ENCODE measurements around the gene WNK1. TPM values are rescaled to one million over a fixed set of nuclear protein-coding genes. Genes with fewer than 3 reads are reported as not detected.

Gene WNK1
- total RNA-seq, 2 experiments from 2014 or later, result 84.1 to 131 TPM

- no peaks in the 10 kb centered on the region for H3K9me3 ChIP-seq (ENCODE audit: low read length)
- ChIA-PET POLR2A (interaction anchor here (0.5 to 3.8 kb wide), 24 partner anchors 9 to 349 kb away, joined by 3 to 37 read pairs (median 6); no protein-coding TSS in a partner anchor), CTCF (ENCODE audit: unreplicated experiment) (interaction anchor here (0.5 to 3.1 kb wide), 3 partner anchors 13 to 135 kb away, joined by 4 to 25 read pairs (median 5); no protein-coding TSS in a partner anchor)
- peak overlapping the region; percentile 87 for H3K4me3 ChIP-seq (ENCODE audit: low read depth, low read length, poor library complexity, severe bottlenecking)
- peaks cover 8% of the 10 kb centered on the region for H4K20me1 ChIP-seq (ENCODE audit: insufficient read depth, low read length)
- peak overlapping the region; percentile 90 for H3K27ac ChIP-seq (ENCODE audit: low read depth, low read length, poor library complexity, severe bottlenecking)
- DNase-seq (ENCODE audit: low spot score), result peak; percentile 16
- TF ChIP-seq CTCF (conservative IDR thresholded peaks at IDR 0.05; ENCODE audit: low read length), result no peak
- no peak for TF ChIP-seq EZH2phosphoT487 (IDR thresholded peaks at IDR 0.05; ENCODE audit: borderline replicate concordance, low read depth, low read length)
- H3K4me2 ChIP-seq (ENCODE audit: low read length), result peak overlapping the region; percentile 90
- peaks cover 20% of the 10 kb centered on the region for H3K79me2 ChIP-seq (ENCODE audit: insufficient read depth, low read depth, low read length)
- H2AFZ ChIP-seq (ENCODE audit: low read length), result peak overlapping the region; percentile 92
- intact Hi-C loops (cut with micrococcal nuclease; ENCODE audit: unreplicated experiment), result loop anchor here (2.0 to 10.0 kb wide), 2 partner anchors 25 to 845 kb away; partner anchors contain the start of gene FBXL14
- peaks cover 11% of the 10 kb centered on the region for H3K36me3 ChIP-seq (ENCODE audit: insufficient read depth, low read length)
- BruUV-seq (replicated peaks), result no TSS peak
- H3K9me2 ChIP-seq (ENCODE audit: insufficient read depth, low read length), result no peaks in the 10 kb centered on the region
- H3K4me1 ChIP-seq (ENCODE audit: insufficient read depth, low read length, poor library complexity, severe bottlenecking), result peaks cover 37% of the 10 kb centered on the region
These were observed 2.6 kb upstream of the WNK1 start for GRCh38 chr12:749751-750270.

GRCh38 chr12:750366-751191 is 1.8 kb upstream of the WNK1 start:
- H3K79me2 ChIP-seq (ENCODE audit: insufficient read depth, low read depth, low read length), result peaks cover 28% of the 10 kb centered on the region
- H3K4me3 ChIP-seq (ENCODE audit: low read depth, low read length, poor library complexity, severe bottlenecking), result peak overlapping the region; percentile 87
- H3K4me2 ChIP-seq (ENCODE audit: low read length), result peak overlapping the region; percentile 90
- peaks cover 18% of the 10 kb centered on the region for H3K36me3 ChIP-seq (ENCODE audit: insufficient read depth, low read length)
- TSS peak; percentile 90 for BruUV-seq (replicated peaks)
- peaks cover 16% of the 10 kb centered on the region for H4K20me1 ChIP-seq (ENCODE audit: insufficient read depth, low read length)
- no peaks in the 10 kb centered on the region for H3K9me2 ChIP-seq (ENCODE audit: insufficient read depth, low read length)
- H3K27ac ChIP-seq (ENCODE audit: low read depth, low read length, poor library complexity, severe bottlenecking), result peak overlapping the region; percentile 90
- peak; percentile 35 for DNase-seq (ENCODE audit: low spot score)
- peak overlapping the region; percentile 92 for H2AFZ ChIP-seq (ENCODE audit: low read length)
- peaks cover 37% of the 10 kb centered on the region for H3K4me1 ChIP-seq (ENCODE audit: insufficient read depth, low read length, poor library complexity, severe bottlenecking)
- no peaks in the 10 kb centered on the region for H3K9me3 ChIP-seq (ENCODE audit: low read length)
- TF ChIP-seq EZH2phosphoT487 (IDR thresholded peaks at IDR 0.05; ENCODE audit: borderline replicate concordance, low read depth, low read length) (no peak), CTCF (conservative IDR thresholded peaks at IDR 0.05; ENCODE audit: low read length) (no peak)
- intact Hi-C loops (cut with micrococcal nuclease; ENCODE audit: unreplicated experiment), result loop anchor here (1.0 to 10.0 kb wide), 7 partner anchors 26 to 844 kb away; partner anchors contain the start of genes FBXL14 and RAD52
- ChIA-PET CTCF (ENCODE audit: unreplicated experiment) (interaction anchor here (0.7 to 3.1 kb wide), 7 partner anchors 12 to 175 kb away, joined by 3 to 25 read pairs (median 5); no protein-coding TSS in a partner anchor), POLR2A (interaction anchor here (0.5 to 3.8 kb wide), 39 partner anchors 8 to 350 kb away, joined by 3 to 37 read pairs (median 4); partner anchors contain the start of gene RAD52)
